ENCODE data around the gene OR2AG2.

DNA sequence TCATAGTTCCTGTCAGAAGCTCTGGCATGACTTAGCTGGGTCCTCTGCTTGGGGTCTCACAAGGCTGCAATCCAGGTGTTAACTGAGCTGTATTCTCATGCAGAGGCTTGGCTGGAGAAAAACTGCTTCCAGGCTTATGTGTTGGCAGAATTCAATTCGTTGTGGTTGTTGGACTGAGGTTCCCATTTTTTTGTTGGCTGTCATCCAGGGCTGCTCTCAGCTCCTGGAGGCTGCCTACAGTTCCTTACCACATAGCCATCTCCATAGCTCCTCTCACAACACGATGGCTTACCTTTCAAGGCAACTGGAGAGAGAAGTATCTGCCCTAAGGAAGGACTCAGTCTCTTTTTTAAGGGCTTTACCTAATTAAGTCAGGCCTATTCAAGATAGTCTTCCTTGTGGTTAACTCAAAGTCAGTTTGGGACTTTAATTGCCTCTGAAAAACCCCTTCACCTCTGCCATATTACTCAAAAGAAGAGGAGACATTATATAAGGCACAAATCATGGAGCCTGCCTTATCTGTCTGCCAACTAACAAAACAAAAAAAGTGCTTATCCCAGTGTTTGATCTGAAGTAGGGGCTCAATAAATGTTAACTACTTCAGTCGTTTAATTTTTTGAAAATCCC lies 35.2 kb downstream of the OR2AG2 start:
- no peak for TF ChIP-seq CTCF (IDR thresholded peaks at IDR 0.05)
- TF ChIP-seq POLR2A (IDR thresholded peaks at IDR 0.05) = no peak
- no peak for TF ChIP-seq EP300 (IDR thresholded peaks at IDR 0.05)
